Colonic mucosa (tissue), 2 donors: ENCODE results near the gene IFT81. TPM values are rescaled to one million over a fixed set of nuclear protein-coding genes. Genes with fewer than 3 reads are reported as not detected.

Source experiments
- total RNA-seq, 2 donors: library from RNA; stranded (reverse); fragmentation: NEBNext Ultra II Directional in 1 of 2; extraction: Animal tissue kit (Norgen Biotek cat#: 25700) in 1 of 2; gene quantifications; one replicate each; pipeline ENCODE4 v1.2.1, GENCODE V29; 2021
- donor health status: DM: no; HTN: no; CAD: no.
- donor health status: DM: no; HTN: no; CAD: no.

IFT81 gene
- total RNA-seq, 2 donors from 2014 or later: 4.2 to 5.3 TPM

Other genes with a start within 250 kb of the IFT81 start
- gene GLTP, start 243.8 kb upstream of the IFT81 start, total RNA-seq: 10 to 100 TPM; 72.0 to 76.3 TPM
- 10 to 100 TPM; 11.4 to 27.0 TPM for gene TCHP, start 224.1 kb upstream of the IFT81 start, total RNA-seq
- gene GIT2, start 128.0 kb upstream of the IFT81 start, total RNA-seq: 10 to 100 TPM; 23.3 to 26.8 TPM
- 10 to 100 TPM; 39.9 to 69.1 TPM for gene ANKRD13A, start 124.9 kb upstream of the IFT81 start, total RNA-seq
- 1 to 10 TPM; 7.2 to 8.4 TPM for gene C12orf76, start 75.8 kb upstream of the IFT81 start, total RNA-seq
- gene ATP2A2, start 156.9 kb downstream of the IFT81 start, total RNA-seq: 100 to 1,000 TPM; 248 to 311 TPM